HG02870 (cell line): Measurements from ENCODE around the gene RBPMS2.
"Not testable (repeated sequence)": the region's sequence is repeated elsewhere in the genome, so short reads cannot be mapped to it uniquely, and the experiment has no call there.

ENCODE experiments used
- ATAC-seq: cut with Tn5 transposase; IDR thresholded peaks from one replicate; pipeline ENCODE4 v1.9.1; 2021; ENCODE audit warnings: mild to moderate bottlenecking, moderate library complexity; ENCODE audit not compliant: unreplicated experiment

RBPMS2 gene

DNA sequence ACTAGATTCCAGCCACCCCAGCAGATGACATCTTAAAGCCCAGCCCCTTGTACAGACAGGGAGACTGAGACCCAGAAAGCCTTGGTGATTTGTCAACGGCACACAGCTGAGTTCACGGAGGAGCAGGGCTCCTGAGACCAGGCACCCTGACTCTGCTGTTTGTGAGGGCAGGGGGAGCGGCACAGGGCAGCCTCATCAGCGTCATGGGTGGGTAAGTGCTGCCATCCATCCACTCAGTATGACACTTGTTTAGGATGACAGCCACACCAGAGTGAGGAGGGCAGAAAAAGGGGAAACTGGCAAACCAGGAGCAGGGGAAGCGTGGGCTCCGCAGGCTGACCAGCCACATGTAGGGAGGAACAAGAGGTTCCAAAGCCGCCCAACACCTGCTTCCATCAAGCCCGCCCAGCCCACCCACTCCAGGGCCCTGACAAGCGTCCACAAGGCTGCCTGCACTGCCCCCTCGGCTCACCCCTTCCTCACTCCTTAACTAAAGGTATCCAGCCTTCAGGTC lies 19.9 kb downstream of the RBPMS2 start:
- no peak for ATAC-seq

DNA sequence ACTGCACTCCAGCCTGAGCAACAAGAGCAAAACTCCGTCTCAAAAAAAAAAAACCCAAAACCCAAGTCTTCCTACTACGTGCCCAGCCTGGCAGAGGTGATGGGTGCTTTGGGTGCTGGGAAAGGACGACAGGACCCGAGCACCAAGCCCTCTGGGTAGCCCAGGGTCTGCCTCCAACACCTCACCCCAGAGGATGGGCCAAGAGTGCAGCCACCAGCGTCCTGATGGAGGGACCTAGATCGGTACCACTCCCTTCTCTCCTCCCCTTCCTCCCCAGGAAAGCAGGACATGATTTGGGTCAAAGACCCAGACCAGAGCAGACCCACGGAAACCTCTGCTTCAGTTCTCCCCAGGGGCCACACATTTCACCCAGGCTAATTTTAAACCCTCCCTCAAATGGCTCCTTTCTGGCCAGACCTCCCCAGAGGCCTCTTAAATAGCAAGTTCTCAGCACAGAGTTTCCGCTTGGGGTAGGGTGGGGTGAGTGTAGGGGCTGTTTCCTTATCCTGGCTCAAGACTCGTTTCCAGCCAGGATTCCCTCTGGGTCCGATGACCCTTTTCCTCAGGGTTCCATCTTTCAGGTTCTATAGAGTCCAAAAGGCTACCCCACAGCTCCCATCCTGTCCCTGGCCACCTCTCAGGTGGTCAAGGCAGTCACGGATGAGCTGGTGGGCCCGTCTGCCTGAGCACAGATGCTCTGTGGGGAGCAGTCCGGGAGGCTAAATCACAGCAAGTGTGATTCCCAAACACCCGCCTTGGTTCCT lies 20.5 kb downstream of the RBPMS2 start:
- no peak for ATAC-seq

DNA sequence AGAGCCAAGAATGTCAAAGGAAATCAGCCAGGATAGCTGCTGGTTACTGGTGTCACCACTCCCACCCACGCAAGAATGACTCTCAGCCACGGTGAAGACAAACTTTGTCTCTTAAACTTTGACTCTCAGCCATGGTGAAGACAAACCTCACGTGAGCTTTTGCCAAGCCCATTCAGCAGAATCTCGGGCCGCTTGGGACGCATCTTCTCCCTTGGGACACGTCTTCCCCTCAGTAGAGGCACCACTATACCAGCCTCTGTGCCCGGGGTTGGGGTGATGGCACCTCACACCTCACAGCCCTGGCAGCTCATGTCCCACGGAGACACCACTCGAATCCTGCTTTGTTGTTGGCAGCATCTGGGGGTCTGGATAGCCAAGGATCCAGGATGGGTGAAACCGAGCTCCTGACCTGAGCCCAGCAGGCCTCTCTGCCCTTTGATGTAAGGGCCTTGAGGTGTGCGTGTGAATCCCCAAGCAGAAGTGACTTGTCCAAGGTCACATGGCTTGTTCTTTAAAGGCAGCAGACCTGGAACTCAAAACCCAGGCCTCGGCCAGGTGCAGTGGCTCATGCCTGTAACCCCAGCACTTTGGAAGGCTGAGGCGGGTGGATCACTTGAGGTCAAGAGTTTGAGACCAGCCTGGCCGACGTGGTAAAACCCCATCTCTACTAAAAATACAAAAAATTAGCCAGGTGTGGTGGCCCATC lies 21.8 kb downstream of the RBPMS2 start:
- no peak for ATAC-seq

DNA sequence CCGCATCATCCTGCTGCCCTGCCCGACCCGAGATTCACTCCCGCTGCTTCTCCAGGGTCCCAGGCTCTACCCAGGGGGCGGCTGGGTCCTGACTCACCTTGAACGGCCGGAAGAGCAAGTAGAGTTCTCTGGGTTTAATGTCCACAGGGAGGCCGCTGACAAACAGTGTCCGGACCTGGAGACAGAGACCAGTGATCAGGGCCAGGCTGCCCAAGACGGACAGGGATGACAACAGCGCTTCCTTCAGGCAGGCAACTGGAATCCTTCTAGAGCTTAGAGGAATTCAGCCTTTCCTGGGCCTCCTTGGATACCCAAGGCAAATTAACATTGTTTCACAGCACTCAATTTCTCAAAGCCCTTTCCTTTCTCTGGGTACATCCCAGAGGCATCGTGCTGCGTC lies 23.9 kb downstream of the RBPMS2 start:
- no peak for ATAC-seq

DNA sequence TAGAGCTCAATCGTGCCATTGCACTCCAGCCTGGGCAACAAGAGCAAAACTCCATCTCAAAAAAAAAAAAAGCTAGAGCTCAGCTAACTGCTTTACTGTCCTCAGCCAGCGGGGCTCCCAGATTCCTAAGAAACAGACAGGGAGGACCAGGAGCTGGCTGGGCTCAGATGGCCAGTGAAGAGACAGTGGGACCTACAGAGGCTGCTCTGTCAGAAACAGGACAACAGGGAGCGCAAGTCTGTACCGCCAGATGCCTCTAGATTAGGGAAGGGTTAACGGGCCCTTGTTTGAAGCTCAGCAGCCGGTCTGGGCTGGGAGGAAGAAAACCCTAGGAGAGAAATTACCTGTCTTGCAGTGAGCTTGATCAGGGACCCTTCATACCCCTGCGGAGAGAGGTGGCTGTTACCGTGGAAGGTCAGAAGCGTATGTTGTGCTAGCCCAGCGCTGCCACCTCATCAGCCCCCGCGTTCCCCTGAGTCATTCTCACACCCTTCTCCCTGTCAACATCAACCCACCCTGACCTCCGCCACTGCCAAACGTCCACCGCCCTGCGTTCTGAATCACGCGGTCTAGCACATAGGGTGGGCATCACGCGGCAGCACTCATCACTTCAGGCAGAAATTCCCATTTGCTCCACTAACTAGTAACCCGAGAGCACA lies 25.3 kb downstream of the RBPMS2 start:
- no peak for ATAC-seq

DNA sequence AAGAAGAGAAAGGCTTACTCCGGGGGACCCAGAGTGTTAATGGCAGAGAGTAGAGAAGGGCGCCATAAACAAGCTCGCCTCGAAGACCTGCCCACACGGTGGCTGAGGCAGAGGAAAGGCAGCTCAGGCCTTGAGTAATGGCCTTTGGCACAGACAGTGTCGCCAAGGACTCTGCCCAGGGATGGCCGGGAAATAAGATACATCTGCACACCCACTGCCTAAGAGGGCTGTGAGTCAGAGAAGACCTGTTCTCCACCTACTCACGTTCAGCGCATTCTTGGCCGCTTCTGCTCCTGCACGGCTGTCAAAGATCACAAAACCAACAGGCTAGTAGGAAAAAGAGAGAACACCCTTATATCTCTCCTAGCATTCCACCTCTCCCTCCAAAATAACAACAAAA lies 26.2 kb downstream of the RBPMS2 start:
- ATAC-seq = no peak

DNA sequence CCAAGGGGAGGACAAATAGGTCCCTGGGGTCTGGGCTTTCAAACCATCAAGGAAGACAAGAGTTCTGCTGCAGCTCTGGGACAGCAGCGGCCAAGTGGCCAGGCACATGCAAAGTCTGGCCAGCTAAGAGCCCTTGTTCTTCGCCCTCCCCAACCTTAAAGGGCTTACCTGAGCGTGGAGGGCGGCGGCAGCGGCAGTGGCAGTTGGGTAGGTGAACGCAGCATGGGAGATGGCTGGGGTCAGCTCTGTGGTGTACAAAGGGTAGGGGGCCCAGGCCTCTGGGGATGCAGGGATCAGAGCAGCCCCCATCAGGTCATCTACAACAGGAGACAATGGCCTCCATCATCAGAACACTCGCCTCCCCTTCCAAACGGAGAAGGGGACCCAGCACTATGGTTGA lies 27.1 kb downstream of the RBPMS2 start:
- no peak for ATAC-seq

DNA sequence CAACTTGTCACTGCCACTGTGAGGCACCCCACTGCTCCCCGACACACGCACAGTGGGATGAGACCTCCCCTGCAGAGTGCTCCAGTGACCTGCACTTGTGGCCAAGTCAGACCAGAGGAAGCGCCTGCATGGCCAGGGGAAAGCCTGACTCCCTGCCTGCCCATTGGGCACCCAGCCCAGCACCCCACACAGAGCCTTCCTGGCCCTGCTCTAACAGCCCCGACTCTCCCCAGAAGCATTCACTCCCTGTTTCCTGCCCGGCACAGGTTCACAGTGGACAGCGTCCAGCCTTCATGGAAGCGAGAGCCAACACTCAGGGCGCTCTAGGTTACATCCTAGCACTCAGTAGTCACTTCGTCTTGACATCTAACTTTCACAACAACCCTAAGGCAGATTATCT lies 27.8 kb downstream of the RBPMS2 start:
- no peak for ATAC-seq

DNA sequence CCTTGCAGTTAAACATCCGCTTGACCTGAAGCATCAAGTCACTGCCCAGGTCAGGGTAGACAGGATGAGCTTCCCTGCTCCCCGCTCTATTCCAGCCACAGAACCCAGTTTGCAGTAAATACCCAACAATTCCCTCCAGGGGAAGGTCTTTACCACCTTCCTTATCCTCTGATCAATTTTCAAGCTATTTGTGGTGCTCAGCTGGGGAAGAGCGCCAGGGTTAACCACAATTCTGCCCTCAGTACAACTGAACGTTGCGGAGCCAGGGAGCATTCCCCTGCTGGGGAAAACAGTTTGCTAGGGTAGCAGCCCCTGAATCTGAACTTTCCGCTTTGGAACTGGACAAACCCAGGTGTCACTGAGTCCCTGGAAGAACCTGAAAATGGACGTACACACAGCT lies 28.5 kb downstream of the RBPMS2 start:
- ATAC-seq = no peak

DNA sequence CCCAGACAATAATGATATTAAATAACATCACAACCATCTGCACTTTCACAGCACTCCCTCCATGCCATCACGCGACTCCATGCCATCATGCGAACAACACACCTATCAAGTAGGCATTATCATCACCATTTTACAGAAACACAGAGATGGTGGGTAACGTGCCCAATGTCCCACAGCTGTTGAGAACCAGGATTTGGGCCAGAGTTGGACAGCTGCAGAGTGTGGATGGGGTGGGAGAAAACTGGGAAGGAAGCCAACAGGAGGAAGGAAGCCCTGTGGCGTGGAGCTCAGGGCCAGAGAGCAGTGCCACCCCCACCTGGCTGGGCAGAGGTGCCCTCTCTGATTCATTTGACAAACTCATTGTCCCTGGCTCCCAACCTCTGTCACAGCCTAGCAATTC lies 29.0 kb downstream of the RBPMS2 start:
- ATAC-seq = no peak

DNA sequence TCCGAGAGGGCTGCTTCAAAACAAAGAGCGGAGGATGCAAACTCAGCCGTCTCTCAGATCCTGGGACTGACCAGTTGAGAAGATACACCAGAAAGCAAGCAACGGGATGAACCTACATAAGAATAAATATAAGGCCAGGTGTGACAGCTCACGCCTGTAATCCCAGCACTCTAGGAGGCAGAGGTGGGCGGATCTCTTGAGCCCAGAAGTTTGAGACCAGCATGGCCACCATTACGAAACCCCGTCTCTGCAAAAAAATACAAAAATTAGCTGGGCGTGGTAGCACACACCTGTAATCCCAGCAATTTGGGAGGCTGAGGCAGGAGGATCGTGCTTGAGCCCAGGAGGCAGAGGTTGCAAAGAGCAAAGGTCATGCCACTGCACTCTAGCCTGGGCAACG lies 31.7 kb downstream of the RBPMS2 start:
- ATAC-seq = no peak

DNA sequence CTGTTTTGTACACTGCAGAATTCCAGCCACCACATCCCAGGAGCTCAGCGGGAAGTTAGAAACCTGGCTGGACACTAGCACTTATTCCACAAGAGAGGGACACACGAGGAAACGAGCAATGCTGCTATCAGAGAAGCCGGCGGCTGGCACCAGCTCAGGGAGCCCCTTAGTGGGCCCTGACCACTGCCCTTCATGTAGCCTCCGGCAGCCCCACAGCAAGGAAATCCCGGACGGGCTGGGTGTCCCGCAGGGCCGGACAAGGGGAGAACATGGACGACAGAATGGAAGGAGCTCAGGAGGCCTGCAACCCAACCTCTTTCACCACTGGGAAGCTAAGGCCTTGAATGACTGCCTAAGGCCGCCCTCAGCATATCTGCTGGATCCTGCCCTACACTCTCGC lies 32.5 kb downstream of the RBPMS2 start:
- ATAC-seq = no peak

DNA sequence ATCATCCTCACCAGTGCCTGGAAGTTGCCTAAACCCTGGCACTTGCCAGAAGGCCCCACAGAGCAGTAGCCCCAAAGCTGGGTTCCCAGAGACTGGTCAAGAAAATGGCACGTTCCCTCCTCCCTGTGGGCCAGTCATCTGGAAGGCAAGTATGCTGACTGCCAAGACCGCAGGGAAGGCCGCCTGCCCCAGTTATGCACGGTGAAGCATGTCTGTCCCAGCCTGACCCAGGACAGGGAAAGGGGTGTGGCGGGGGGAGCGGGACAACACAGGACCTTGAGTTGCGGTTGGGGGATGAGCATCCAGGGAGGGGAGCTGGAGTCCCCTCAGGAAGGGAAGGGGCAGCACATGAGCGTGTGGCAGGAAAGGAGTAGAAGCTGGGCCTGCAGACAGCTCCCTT lies 33.0 kb downstream of the RBPMS2 start:
- ATAC-seq = no peak

DNA sequence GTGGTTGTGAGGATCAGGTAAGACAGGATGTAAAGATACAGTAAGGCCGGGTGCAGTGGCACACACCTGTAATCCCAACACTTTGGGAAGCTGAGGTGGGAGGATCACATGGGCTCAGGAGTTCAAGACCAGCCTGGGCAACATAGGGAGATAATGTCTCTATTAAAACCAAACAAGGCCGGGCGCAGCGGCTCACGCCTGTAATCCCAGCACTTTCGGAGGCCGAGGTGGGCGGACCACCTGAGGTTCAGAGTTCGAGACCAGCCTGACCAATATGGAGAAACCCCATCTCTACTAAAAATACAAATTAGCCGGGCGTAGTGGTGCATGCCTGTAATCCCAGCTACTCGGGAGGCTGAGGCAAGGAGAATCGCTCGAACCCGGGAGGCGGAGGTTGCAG lies 33.7 kb downstream of the RBPMS2 start:
- ATAC-seq = not testable (repeated sequence)

DNA sequence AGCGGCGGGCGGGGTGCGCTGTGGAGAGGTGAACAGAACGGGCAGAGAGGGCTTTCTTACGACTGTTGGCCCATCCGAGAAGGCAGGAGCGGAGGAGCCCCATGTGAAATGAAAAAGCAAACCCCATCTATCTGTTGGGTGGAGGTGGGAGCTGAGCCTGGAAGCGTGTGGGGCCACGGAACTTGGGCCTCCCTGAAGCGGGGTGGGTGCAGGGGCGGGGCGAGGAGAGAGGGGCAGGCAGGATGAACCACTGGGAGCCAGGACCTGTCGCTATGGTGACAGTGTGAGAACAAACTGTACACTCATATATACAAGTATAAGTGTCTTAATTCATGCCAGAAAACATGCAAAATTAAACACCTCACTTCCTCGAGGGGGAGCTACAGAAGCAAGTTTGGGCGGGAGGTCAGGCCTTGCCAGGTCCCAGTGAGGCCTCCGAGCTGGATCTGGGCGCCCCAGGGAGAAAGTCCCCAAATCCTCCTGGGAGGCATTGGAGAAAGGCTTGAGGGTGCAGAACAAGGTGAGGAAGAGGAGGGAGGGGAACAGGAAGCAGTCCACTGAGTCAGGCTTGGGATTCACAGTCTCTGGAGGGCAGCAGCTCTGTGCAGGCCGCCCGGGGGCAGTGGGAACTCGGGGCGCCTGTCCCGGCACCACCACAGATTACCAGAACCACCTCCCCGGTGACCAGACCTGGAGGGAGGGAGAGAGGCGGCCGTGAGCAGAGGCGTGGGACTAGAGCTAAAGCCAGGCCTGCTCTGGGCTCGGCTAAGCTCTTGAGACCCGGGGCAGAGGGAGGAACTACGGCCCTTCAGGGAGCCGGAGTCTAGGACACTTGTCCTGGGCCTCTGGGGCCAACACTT lies 34.8 kb downstream of the RBPMS2 start:
- ATAC-seq = no peak

DNA sequence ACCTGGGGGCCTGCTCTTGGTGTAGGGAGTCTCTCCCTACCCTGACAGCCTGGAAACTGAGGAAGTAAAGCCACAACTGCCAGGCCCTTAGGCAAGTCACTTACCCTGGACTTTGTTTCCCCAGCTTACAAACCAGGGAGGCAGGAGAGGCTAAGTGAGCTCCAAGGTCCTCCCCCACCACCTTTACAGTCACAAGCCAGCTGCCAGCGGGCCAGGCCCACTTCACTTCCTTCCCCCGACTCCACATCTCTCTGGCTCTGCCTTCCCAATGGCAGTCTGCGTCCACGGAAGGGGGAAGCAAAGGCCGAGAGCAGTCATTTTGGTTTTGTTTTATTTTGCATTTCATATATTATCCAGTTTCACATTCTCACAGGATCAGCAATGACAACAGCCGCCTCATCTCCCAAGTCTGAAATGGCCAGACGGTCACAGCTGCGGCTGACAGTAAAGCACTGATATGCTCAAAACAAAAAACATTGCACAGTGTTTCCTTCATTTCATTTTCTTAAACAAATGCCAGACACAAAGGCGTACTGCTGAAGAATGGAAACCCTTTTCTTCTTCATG lies 35.7 kb downstream of the RBPMS2 start:
- ATAC-seq = no peak

DNA sequence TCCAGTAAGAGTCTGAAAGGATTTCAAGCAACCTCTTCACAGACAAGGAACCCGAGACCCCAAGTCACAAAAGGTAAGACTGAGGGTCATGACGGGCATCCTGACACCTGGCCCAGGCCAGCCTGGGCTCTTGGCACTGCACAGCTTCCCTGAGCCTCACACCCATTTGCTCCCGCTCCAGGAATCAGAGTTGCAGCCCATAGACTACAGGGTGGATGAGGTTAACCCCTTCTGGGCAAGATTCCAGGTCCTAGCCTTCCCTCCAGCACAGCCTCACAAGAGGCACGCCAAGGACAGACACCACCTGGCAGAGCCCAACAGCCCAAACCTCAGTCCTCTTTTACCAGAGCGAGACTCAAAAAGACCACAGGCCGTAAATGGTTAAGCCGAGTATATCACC lies 36.2 kb downstream of the RBPMS2 start:
- ATAC-seq = no peak

DNA sequence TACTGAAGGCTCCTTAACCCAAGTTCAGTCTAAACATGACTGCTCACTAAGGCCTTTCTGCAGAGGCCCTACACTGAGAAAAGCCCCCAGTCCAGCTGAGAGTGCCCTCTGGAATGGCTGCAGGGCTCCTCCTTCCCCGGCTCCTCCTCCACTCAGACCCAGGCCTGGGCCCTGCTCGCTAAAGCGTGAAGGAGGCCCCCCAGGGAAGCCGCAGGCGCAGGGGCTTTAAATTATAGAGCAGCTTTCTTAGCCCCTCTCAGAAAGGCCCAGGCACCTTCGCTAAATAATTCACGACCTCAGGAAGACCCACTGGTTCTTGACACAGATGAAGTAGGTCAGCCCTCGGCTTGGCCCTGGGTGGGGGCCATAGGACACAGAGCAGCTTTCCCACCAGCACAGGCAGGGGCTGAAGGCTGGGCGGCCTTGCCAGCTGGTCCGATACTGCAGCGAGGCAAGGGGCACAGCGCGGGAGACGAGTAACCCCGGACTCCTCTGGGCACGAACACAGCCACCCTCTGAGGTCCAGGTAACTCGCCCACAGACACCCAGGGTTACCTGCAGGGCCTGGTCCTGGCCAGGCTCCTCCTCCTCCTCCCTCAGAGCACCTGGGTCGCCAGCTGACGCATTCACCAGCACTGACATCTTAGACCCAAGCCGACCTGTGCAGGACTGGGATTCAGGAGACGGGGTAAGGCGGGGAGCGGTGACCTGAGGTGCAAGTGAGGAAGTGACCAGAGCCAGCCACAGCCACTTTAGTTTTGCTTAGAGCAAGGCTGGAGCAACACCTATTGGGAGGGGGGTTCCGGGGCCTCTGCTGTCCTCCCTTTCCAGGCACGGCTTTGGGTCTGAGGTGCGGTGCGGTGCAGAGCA lies 36.9 kb downstream of the RBPMS2 start:
- ATAC-seq = no peak

DNA sequence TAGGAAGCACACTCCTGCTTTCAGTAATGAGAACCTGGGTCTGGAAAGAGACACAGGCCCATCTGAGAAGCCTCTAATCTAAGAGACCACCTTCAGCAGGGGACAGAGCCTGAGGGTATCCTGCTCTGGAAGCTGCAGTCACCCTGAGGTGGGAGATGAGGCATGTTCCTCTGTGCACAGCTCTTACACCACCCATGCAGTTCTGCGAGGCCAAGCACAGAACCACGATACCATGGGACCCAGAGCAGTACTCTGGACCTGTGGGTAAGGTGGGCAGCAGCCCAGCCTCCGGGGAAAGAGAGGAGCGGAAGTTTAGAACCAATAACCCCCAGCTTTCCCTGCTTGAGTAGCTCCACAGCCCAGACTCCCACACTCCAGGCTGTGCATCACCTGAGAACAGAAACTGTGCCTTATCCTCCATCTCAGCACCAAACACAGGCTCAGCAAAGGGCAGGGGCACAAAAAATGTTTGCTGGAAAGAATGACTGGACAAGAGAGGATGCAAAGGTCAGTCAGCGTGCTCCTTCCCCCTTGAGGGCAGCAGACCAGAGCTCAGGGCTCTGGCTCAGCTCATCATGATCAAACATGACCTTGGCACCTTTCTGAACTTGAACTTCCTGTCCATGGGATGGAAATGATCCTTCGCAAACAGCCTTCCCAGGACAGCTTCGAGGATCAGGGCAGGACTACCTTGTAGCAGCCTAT lies 43.1 kb downstream of the RBPMS2 start:
- no peak for ATAC-seq
